SK-N-MC (cell line): ENCODE measurements around the gene PTPN13.

Experiments
- EZH2 ChIP-seq: fragments of 200-600 bp; sonication (generic); IDR thresholded peaks from one replicate; pipeline ENCODE4 v1.6.1; 2017; ENCODE audit warnings: antibody characterized with exemption
- FOXP2 ChIP-seq: optimal IDR thresholded peaks from 2 replicates; pipeline ENCODE3; 2011; ENCODE audit warnings: mild to moderate bottlenecking, moderate library complexity; ENCODE audit not compliant: insufficient read depth; ENCODE audit errors: extremely low read length, control extremely low read depth
- POLR2AphosphoS5 ChIP-seq: IDR thresholded peaks from 2 replicates; pipeline ENCODE4 v1.6.1; 2012; ENCODE audit warnings: mild to moderate bottlenecking, low read depth, low read length, borderline replicate concordance

DNA sequence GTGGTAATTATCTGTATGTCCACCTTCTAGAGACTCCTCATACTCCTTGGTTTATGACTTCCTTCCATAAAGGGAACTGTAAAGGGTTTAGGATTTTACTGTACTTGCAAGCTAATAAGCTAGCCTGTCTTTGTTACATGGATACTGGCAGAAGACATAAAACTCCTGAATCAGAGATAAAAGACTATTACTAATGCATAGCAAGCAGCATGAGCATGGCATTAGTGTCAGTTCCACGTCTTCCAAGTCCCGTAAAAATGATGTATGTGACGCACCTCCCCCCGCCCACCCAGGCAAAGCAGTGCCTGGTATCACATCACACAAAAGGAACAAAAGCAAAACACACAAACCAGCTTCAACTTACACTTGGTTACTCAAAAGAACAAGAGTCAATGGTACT lies 184.1 kb downstream of the PTPN13 start:
- TF ChIP-seq EZH2 (no peak), POLR2AphosphoS5 (no peak), FOXP2 (no peak)
